Smooth muscle cell (in vitro differentiated cells): ENCODE data around the gene UQCRFS1. TPM values are rescaled to one million over a fixed set of nuclear protein-coding genes. Genes with fewer than 3 reads are reported as not detected.
"Not testable (repeated sequence)": the region's sequence is repeated elsewhere in the genome, so short reads cannot be mapped to it uniquely, and the experiment has no call there.

ENCODE experiments used
- DNase-seq: peaks from one replicate; lab custom pipeline; 2025; ENCODE audit not compliant: unreplicated experiment; lab: John Stamatoyannopoulos, UW
- H2AFZ ChIP-seq: fragments of 200-600 bp; sonication (generic); 2 replicates; pipeline ENCODE4 v1.6.0; 2016; ENCODE audit warnings: antibody characterized with exemption, low read depth, mild to moderate bottlenecking
- H3F3A ChIP-seq: fragments of 200-600 bp; sonication (generic); 2 replicates; pipeline ENCODE4 v1.6.0; 2017; ENCODE audit warnings: antibody characterized with exemption, low read depth
- H3K27ac ChIP-seq: fragments of 200-600 bp; sonication (generic); 2 replicates; pipeline ENCODE4 v1.5.1; 2016; ENCODE audit warnings: low read depth, mild to moderate bottlenecking
- H3K27me3 ChIP-seq: fragments of 200-600 bp; sonication (generic); 2 replicates; pipeline ENCODE4 v1.6.1; 2016; ENCODE audit warnings: low read depth, mild to moderate bottlenecking
- H3K36me3 ChIP-seq: fragments of 200-600 bp; sonication (generic); 2 replicates; pipeline ENCODE4 v1.5.1; 2016; ENCODE audit warnings: low read depth
- H3K4me1 ChIP-seq: fragments of 200-600 bp; sonication (generic); 2 replicates; pipeline ENCODE4 v1.5.1; 2016; ENCODE audit warnings: low read depth
- H3K4me2 ChIP-seq: fragments of 200-600 bp; sonication (generic); 2 replicates; pipeline ENCODE4 v1.6.0; 2016; ENCODE audit warnings: mild to moderate bottlenecking
- H3K4me3 ChIP-seq: fragments of 200-600 bp; sonication (generic); 2 replicates; pipeline ENCODE4 v1.5.1; 2016; ENCODE audit warnings: mild to moderate bottlenecking
- H3K79me2 ChIP-seq: fragments of 200-600 bp; sonication (generic); 2 replicates; pipeline ENCODE4 v1.6.0; 2016; ENCODE audit warnings: low read depth, mild to moderate bottlenecking
- H3K9ac ChIP-seq: fragments of 200-600 bp; sonication (generic); 2 replicates; pipeline ENCODE4 v1.6.0; 2016; ENCODE audit warnings: low read depth
- H3K9me3 ChIP-seq: fragments of 200-600 bp; sonication (generic); replicated peaks from 2 replicates; pipeline ENCODE4 v1.5.1; 2016; ENCODE audit warnings: low read depth
- H4K20me1 ChIP-seq: fragments of 200-600 bp; sonication (generic); 2 replicates; pipeline ENCODE4 v1.6.0; 2016; ENCODE audit warnings: low read depth
- WGBS: methylation state at CpG from one replicate; pipeline ENCODE4 v1.1.7; 2016; ENCODE audit warnings: low lambda C conversion rate; 5-methylcytosine and 5-hydroxymethylcytosine counted together
- polyA plus RNA-seq: library from polyadenylated mRNA; unstranded; fragments of >200 nt; fragmentation: Nextera tagmentation; extraction: Ambion mirVana; gene quantifications from 2 replicates; pipeline ENCODE4 v1.2.1, GENCODE V29; 2016
- total RNA-seq: library from RNA; depleted of rRNA; stranded (reverse); fragments of >200 nt; gene quantifications from 2 replicates; pipeline ENCODE4 v1.2.3, GENCODE V29; 2014
- TF ChIP-seq, protein P1 (sequence below): fragments of 200-600 bp; sonication (generic); IDR thresholded peaks from 2 replicates; pipeline ENCODE4 v1.5.1; 2017; ENCODE audit warnings: borderline replicate concordance, mild to moderate bottlenecking, antibody characterized with exemption; ENCODE audit not compliant: insufficient read depth, poor library complexity, severe bottlenecking

The UQCRFS1 gene
- total and polyA plus RNA-seq, 2 experiments from 2014 or later, result 37.1 to 57.9 TPM

DNA sequence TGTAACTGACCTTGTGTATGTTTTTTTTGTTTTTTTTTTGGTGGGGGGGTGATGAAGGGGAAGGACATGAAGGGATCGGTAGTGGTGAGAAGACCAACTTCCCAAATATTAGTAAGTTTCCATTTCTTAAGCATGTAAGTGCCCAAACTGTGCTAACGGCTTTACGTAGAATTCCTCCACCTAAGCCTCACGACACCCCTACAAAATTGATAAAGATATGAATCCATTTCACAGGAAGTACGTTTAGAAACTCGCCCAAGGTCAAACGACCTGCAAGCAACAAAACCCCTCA is 649 bp downstream of the UQCRFS1 start:
- no peaks in the 10 kb centered on the region for H3F3A ChIP-seq
- peaks cover 44% of the 10 kb centered on the region for H4K20me1 ChIP-seq
- H3K27ac ChIP-seq, result peak overlapping the region; percentile 86
- peaks cover 48% of the 10 kb centered on the region for H3K79me2 ChIP-seq
- H3K4me1 ChIP-seq, result peaks cover 12% of the 10 kb centered on the region
- peak overlapping the region; percentile 93 for H3K4me2 ChIP-seq
- H2AFZ ChIP-seq, result peak overlapping the region; percentile 10
- H3K27me3 ChIP-seq, result no peaks in the 10 kb centered on the region
- no peaks in the 10 kb centered on the region for H3K36me3 ChIP-seq
- no peak for DNase-seq
- H3K9me3 ChIP-seq, result no peaks in the 10 kb centered on the region
- 1% methylated on average over 7 of the region's 7 CpGs for WGBS
- H3K4me3 ChIP-seq, result peak overlapping the region; percentile 85
- TF ChIP-seq, protein P1, sequence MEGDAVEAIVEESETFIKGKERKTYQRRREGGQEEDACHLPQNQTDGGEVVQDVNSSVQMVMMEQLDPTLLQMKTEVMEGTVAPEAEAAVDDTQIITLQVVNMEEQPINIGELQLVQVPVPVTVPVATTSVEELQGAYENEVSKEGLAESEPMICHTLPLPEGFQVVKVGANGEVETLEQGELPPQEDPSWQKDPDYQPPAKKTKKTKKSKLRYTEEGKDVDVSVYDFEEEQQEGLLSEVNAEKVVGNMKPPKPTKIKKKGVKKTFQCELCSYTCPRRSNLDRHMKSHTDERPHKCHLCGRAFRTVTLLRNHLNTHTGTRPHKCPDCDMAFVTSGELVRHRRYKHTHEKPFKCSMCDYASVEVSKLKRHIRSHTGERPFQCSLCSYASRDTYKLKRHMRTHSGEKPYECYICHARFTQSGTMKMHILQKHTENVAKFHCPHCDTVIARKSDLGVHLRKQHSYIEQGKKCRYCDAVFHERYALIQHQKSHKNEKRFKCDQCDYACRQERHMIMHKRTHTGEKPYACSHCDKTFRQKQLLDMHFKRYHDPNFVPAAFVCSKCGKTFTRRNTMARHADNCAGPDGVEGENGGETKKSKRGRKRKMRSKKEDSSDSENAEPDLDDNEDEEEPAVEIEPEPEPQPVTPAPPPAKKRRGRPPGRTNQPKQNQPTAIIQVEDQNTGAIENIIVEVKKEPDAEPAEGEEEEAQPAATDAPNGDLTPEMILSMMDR, result no peak
- H3K9ac ChIP-seq, result peak overlapping the region; percentile 99

DNA sequence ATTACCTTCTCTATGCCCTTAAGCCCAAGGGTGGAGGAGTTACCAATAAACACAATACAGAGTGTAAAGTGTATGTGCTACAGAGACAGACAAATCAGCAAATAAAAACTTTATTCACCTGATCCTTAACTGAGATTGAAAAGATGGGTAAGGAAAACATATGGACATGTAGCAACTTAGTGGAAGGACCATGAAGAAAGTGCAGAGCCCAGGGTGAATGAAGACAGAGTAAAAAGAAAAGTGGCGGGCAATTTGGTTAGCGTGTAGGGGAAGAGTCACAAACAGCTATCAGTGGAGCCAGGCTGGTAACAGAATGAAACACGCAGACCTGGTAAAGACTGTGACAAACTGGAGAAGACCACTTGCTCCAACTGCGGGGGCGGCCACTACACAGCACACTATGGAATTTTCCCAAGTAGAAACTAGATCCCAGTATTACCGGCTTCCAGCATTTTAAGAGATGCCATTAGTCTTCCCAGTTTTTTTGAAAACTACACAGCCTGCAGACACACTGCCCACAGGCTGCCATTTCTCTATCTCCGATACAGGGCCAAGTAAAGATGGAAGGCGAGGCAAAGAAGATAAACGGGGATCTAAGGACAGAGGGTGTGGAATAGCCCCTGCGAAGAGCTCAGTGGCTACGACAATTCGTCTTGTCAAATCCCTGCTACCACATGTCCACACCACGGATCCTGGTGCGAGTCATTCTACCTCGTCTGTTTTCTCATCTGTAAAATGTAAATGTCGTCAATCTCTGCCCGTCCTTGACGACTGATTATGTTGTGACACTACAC is 1.2 kb downstream of the UQCRFS1 start:
- TF ChIP-seq, protein P1, result no peak
- peaks cover 49% of the 10 kb centered on the region for H4K20me1 ChIP-seq

DNA sequence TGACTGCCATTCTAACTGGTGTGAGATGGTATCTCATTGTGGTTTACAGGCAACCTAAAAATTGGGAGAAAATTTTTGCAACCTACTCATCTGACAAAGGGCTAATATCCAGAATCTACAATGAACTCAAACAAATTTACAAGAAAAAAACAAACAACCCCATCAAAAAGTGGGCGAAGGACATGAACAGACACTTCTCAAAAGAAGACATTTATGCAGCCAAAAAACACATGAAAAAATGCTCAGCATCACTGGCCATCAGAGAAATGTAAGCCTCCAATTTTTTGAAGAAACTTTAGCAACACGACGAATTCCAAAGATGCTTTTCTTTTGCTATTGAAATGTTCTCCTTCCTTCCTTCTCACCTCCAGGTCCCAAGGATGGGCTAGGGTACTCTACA is 1.9 kb downstream of the UQCRFS1 start:
- not testable (repeated sequence) for H3K27ac ChIP-seq, DNase-seq, H3K9me3 ChIP-seq, H3K9ac ChIP-seq, H3K36me3 ChIP-seq, H3K27me3 ChIP-seq, H2AFZ ChIP-seq, H3F3A ChIP-seq
- Histone ChIP-seq H3K79me2 (peaks cover 53% of the 10 kb centered on the region), H3K4me2 (peak overlapping the region; percentile 93), H3K4me1 (peaks cover 12% of the 10 kb centered on the region), H4K20me1 (peaks cover 56% of the 10 kb centered on the region), H3K4me3 (peak overlapping the region; percentile 85)
- 89% methylated on average over 3 of the region's 3 CpGs for WGBS

More for the DNA sequence above, 1.2 kb downstream of the UQCRFS1 start:
- H3K4me2 ChIP-seq, result peak overlapping the region; percentile 93
- peaks cover 12% of the 10 kb centered on the region for H3K4me1 ChIP-seq
- no peaks in the 10 kb centered on the region for H3K36me3 ChIP-seq
- H3K4me3 ChIP-seq, result peak overlapping the region; percentile 85
- no peaks in the 10 kb centered on the region for H3K9me3 ChIP-seq
- no peak overlapping the region for H2AFZ ChIP-seq
- no peaks in the 10 kb centered on the region for H3F3A ChIP-seq
- H3K27me3 ChIP-seq, result no peaks in the 10 kb centered on the region
- peak overlapping the region; percentile 99 for H3K9ac ChIP-seq
- no peak for DNase-seq
- peak overlapping the region; percentile 86 for H3K27ac ChIP-seq
- peaks cover 48% of the 10 kb centered on the region for H3K79me2 ChIP-seq
- WGBS, result 20% methylated on average over 18 of the region's 18 CpGs

DNA sequence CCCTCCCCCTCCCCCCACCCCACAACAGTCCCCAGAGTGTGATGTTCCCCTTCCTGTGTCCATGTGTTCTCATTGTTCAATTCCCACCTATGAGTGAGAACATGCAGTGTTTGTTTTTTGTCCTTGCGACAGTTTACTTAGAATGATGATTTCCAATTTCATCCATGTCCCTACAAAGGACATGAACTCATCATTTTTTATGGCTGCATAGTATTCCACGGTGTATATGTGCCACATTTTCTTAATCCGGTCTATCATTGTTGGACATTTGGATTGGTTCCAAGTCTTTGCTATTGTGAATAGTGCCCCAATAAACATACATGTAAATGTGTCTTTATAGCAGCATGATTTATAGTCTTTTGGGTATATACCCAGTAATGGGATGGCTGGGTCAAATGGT is 2.4 kb downstream of the UQCRFS1 start:
- H3K9me3 ChIP-seq, H3K4me2 ChIP-seq, H3K27ac ChIP-seq, H3K9ac ChIP-seq, H3K36me3 ChIP-seq, H3K4me3 ChIP-seq, DNase-seq, H3K27me3 ChIP-seq, H2AFZ ChIP-seq, H3F3A ChIP-seq: not testable (repeated sequence)
- 92% methylated on average over 3 of the region's 3 CpGs for WGBS
- Histone ChIP-seq H4K20me1 (peaks cover 62% of the 10 kb centered on the region), H3K79me2 (peaks cover 53% of the 10 kb centered on the region), H3K4me1 (peaks cover 12% of the 10 kb centered on the region)

DNA sequence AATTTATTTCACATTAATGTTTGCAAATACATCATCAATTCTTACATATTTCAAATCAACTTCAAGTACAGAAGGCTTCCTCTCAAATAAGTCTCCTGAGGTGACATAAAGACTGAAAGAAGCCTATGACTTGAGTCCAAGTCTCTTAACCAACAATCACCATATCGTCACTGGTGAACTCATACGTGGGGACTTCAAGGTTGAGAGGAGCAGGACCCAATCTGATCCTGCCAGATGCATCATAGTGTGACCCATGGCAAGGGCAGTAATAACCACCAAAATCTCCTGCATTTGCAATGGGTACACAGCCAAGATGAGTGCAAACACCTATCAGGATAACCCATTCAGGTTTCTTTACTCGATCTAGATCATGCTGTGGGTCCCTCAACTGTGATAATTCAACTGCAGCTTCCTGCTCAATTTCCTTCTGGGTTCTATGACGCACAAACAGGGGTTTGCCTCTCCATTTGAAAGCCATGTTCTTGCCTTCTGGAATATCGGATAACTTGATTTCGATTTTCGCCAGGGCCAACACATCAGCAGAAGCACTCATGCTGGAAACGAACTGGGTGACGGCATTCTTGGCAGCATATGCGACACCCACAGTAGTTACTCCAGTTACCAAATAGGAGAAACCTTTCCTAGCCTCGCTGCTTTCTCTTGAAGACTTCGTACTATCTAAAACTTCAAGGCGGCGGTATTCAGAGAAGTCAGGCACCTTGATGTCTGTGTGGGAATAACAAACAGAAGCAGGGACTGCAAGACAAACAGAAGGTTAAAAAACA is 5.4 kb downstream of the UQCRFS1 start:
- not testable (repeated sequence) for DNase-seq, H3K4me3 ChIP-seq, H3F3A ChIP-seq, H3K36me3 ChIP-seq, H3K9ac ChIP-seq, H3K9me3 ChIP-seq, H3K4me2 ChIP-seq, H2AFZ ChIP-seq, H3K27me3 ChIP-seq, H3K27ac ChIP-seq
- Histone ChIP-seq H4K20me1 (peaks cover 76% of the 10 kb centered on the region), H3K4me1 (peaks cover 12% of the 10 kb centered on the region), H3K79me2 (peaks cover 52% of the 10 kb centered on the region)
- 97% methylated on average over 14 of the region's 14 CpGs for WGBS
